Breast epithelium (tissue), 4 donors: Measurements from ENCODE around the gene MTUS2. TPM values are rescaled to one million over a fixed set of nuclear protein-coding genes. Genes with fewer than 3 reads are reported as not detected.
"Not testable (repeated sequence)": the region's sequence is repeated elsewhere in the genome, so short reads cannot be mapped to it uniquely, and the experiment has no call there.

ENCODE experiments used
- DNase-seq, 2 donors: peaks; one replicate each; pipeline ENCODE4 v3.0.0-alpha.2; 2019; ENCODE audit warnings: low spot score in 2 of 2
- H3K27ac ChIP-seq, 2 donors: fragments of 200-600 bp; sonication (generic) in 1 of 2; one replicate each; pipeline ENCODE4 v1.5.1; 2016 to 2019; ENCODE audit warnings: mild to moderate bottlenecking in 1 of 2
- H3K27me3 ChIP-seq, 2 donors: fragments of 200-600 bp; sonication (generic) in 1 of 2; one replicate each; pipeline versions ENCODE4 v1.5.1 to v1.6.0; 2017 to 2019; ENCODE audit warnings: control low read depth in 1 of 2, mild to moderate bottlenecking in 1 of 2
- H3K36me3 ChIP-seq: fragments of 200-600 bp; one replicate; pipeline ENCODE4 v1.5.1; 2019
- H3K4me1 ChIP-seq, 2 donors: fragments of 200-600 bp; sonication (generic); one replicate each; pipeline ENCODE4 v1.5.1; 2016 to 2019; ENCODE audit warnings: control low read depth in 1 of 2
- H3K4me3 ChIP-seq, 3 donors: fragments of 200-600 bp; sonication (generic); 1 replicate in 2 of 3; 2 replicates in 1 of 3; pipeline ENCODE4 v1.5.1; 2016 to 2019; ENCODE audit warnings: mild to moderate bottlenecking in 3 of 3, moderate library complexity in 2 of 3
- H3K9me3 ChIP-seq, 2 donors: fragments of 200-600 bp; sonication (generic) in 1 of 2; one replicate each; pipeline ENCODE4 v1.5.1; 2016 to 2019; ENCODE audit warnings: control low read depth in 1 of 2
- CTCF ChIP-seq, 3 donors: fragments of 450-650 bp; IDR thresholded peaks; one replicate each; pipeline ENCODE4 v1.5.1; 2016 to 2017; ENCODE audit warnings: antibody characterized with exemption in 3 of 3, mild to moderate bottlenecking in 3 of 3, moderate library complexity in 3 of 3
- POLR2A ChIP-seq: fragments of 450-650 bp; IDR thresholded peaks from one replicate; pipeline ENCODE4 v1.6.1; 2016; ENCODE audit warnings: antibody characterized with exemption, mild to moderate bottlenecking, moderate library complexity
- POLR2AphosphoS5 ChIP-seq, 3 donors: sonication (generic); formaldehyde crosslinking; IDR thresholded peaks; one replicate each; pipeline ENCODE4 v1.6.1; 2017; ENCODE audit warnings: antibody characterized with exemption in 3 of 3
- intact Hi-C: fragments of 100-400 bp; cut with DNase I; formaldehyde crosslinking; loops from one replicate; pipeline ENCODE4 v1.15.1; 2023; ENCODE audit warnings: low total_unique reads
- total RNA-seq, 3 donors: library from RNA; depleted of rRNA; stranded (reverse); fragments of >200 nt; gene quantifications; one replicate each; pipeline ENCODE4 v1.1.0, GENCODE V29; 2016

The MTUS2 gene
- total RNA-seq, 3 donors from 2014 or later: under 0.01 to 1.0 TPM; not detected in 1

- Histone ChIP-seq H3K4me1 (no peaks in the 10 kb centered on the region), H3K4me3 (no peak overlapping the region), H3K27me3 (no peaks in the 10 kb centered on the region), H3K36me3 (no peaks in the 10 kb centered on the region), H3K9me3 (peaks cover 0 to 29% of the 10 kb centered on the region in 2 donors), H3K27ac (no peak overlapping the region)
- intact Hi-C loops: no loop called here
- DNase-seq: no peak
- TF ChIP-seq CTCF (IDR thresholded peaks at IDR 0.05) (no peak), POLR2AphosphoS5 (IDR thresholded peaks at IDR 0.05) (no peak), POLR2A (no peak)
Measured at GRCh38 chr13:29339386-29340272, 519.5 kb downstream of the MTUS2 start.

- H3K27ac ChIP-seq, H3K4me3 ChIP-seq, intact Hi-C loops, H3K27me3 ChIP-seq, H3K36me3 ChIP-seq, DNase-seq, H3K4me1 ChIP-seq: not testable (repeated sequence)
- H3K9me3 ChIP-seq: peaks cover 0 to 11% of the 10 kb centered on the region in 2 donors
Measured at GRCh38 chr13:29345860-29346582, 525.9 kb downstream of the MTUS2 start.

GRCh38 chr13:29355029-29355428 lies 534.9 kb downstream of the MTUS2 start:
- H3K36me3 ChIP-seq: no peaks in the 10 kb centered on the region
- TF ChIP-seq POLR2A (no peak), CTCF (IDR thresholded peaks at IDR 0.05) (no peak), POLR2AphosphoS5 (IDR thresholded peaks at IDR 0.05) (no peak)
- no peaks in the 10 kb centered on the region for H3K9me3 ChIP-seq
- intact Hi-C loops: no loop called here
- no peak overlapping the region for H3K4me3 ChIP-seq
- no peaks in the 10 kb centered on the region for H3K4me1 ChIP-seq
- no peaks in the 10 kb centered on the region for H3K27me3 ChIP-seq
- H3K27ac ChIP-seq: no peak overlapping the region
- DNase-seq: no peak

- no peak for TF ChIP-seq CTCF (IDR thresholded peaks at IDR 0.05)
- no peak for TF ChIP-seq POLR2A
- TF ChIP-seq POLR2AphosphoS5 (IDR thresholded peaks at IDR 0.05): no peak
- intact Hi-C loops: no loop called here
- no peaks in the 10 kb centered on the region for H3K36me3 ChIP-seq
- H3K27ac ChIP-seq: no peak overlapping the region
- DNase-seq: no peak
- no peaks in the 10 kb centered on the region for H3K4me1 ChIP-seq
- H3K9me3 ChIP-seq: no peaks in the 10 kb centered on the region
- H3K27me3 ChIP-seq: no peaks in the 10 kb centered on the region
- H3K4me3 ChIP-seq: no peak overlapping the region
Measured at GRCh38 chr13:29359181-29359580, 539.0 kb downstream of the MTUS2 start.

- intact Hi-C loops: no loop called here
- no peak overlapping the region for H3K27ac ChIP-seq
Measured at GRCh38 chr13:29361716-29362115, 541.6 kb downstream of the MTUS2 start.

More at GRCh38 chr13:29361716-29362115, 541.6 kb downstream of the MTUS2 start:
- TF ChIP-seq POLR2AphosphoS5 (IDR thresholded peaks at IDR 0.05) (no peak), CTCF (IDR thresholded peaks at IDR 0.05) (no peak), POLR2A (no peak)
- no peak for DNase-seq
- no peaks in the 10 kb centered on the region for H3K36me3 ChIP-seq
- no peaks in the 10 kb centered on the region for H3K27me3 ChIP-seq
- H3K9me3 ChIP-seq: no peaks in the 10 kb centered on the region
- H3K4me1 ChIP-seq: no peaks in the 10 kb centered on the region
- H3K4me3 ChIP-seq: no peak overlapping the region
